SK-N-SH (cell line): ENCODE data around the gene SRSF12.

ENCODE experiments used
- CTCF ChIP-seq: fragments of 200-600 bp; sonication (generic); IDR thresholded peaks from 2 replicates; pipeline ENCODE4 v1.6.1; 2017; ENCODE audit warnings: antibody characterized with exemption, mild to moderate bottlenecking, moderate library complexity
- EZH2phosphoT487 ChIP-seq: fragments of 200-600 bp; sonication (generic); IDR thresholded peaks from 2 replicates; pipeline ENCODE4 v1.6.1; 2017; ENCODE audit warnings: low read depth, mixed run types, mild to moderate bottlenecking, antibody characterized with exemption, moderate library complexity, borderline replicate concordance
- GABPA ChIP-seq: IDR thresholded peaks from 2 replicates; pipeline ENCODE4 v1.4.0; 2012; ENCODE audit warnings: low read depth, mild to moderate bottlenecking
- JUND ChIP-seq: IDR thresholded peaks from 2 replicates; pipeline ENCODE4 v1.4.0; 2012
- SMC3 ChIP-seq: IDR thresholded peaks from 2 replicates; pipeline ENCODE4 v1.6.1; 2012; ENCODE audit warnings: low read depth, low read length, improper control_type of control experiment
- YY1 ChIP-seq: IDR thresholded peaks from 2 replicates; pipeline ENCODE4 v1.4.0; 2012; ENCODE audit warnings: low read depth, mild to moderate bottlenecking

- no peak for TF ChIP-seq CTCF
- TF ChIP-seq EZH2phosphoT487 = no peak
- TF ChIP-seq JUND = no peak
- no peak for TF ChIP-seq YY1
- no peak for TF ChIP-seq GABPA
- TF ChIP-seq SMC3 = no peak
Measured at GRCh38 chr6:89133981-89134380, 16.1 kb upstream of the SRSF12 start.
